Spleen (tissue), 7 donors: ENCODE data around the gene MAGEC1.

Experiments used
- POLR2A ChIP-seq, 3 donors: fragments of 450-650 bp; IDR thresholded peaks; one replicate each; pipeline ENCODE4 v1.5.1; 2017; ENCODE audit warnings: antibody characterized with exemption in 3 of 3, mild to moderate bottlenecking in 1 of 3
- POLR2AphosphoS5 ChIP-seq, 3 donors: sonication (generic); formaldehyde crosslinking; IDR thresholded peaks; one replicate each; pipeline ENCODE4 v1.5.1; 2017; ENCODE audit warnings: antibody characterized with exemption in 3 of 3
- TF ChIP-seq, protein P1 (sequence below), 11 experiments: fragments of 200-600 bp in 7 of 11; fragments of 450-650 bp in 4 of 11; sonication (generic) in 4 of 11; IDR thresholded peaks in 8 of 11; conservative IDR thresholded peaks in 3 of 11; 1 replicate in 7 of 11; 2 replicates in 4 of 11; pipeline versions ENCODE4 v1.4.0 to v1.8.0; 2016 to 2021; ENCODE audit warnings: antibody characterized with exemption in 11 of 11, inconsistent platforms in 4 of 11, mild to moderate bottlenecking in 1 of 11
- donor health status: DM: no; HTN: no; CAD: no; lungs with moderate emphysema.
- donor health status: DM: no; HTN: no; CAD: no.
- donor health status: DM: no; HTN: no; CAD: no.

DNA sequence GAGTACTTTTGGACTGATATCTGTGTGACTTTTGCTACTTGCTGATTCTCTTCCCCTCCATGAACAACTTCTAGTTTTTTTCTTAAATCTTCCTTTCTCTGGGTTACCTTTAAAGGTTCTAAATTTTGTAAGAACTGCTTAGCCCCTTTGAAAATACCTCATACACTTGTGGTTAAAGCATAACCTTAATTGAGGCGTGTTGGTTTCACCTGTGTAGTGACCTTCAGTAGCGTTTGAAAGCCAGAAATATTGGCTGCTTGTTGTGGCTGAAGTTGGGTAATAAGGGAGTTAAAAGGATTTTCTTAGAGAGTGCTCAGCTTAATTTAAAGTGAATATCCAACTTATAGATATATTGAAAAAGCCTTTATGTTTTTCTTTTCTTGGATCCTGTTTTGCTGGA lies 32.0 kb downstream of the MAGEC1 start:
- TF ChIP-seq, protein P1, sequence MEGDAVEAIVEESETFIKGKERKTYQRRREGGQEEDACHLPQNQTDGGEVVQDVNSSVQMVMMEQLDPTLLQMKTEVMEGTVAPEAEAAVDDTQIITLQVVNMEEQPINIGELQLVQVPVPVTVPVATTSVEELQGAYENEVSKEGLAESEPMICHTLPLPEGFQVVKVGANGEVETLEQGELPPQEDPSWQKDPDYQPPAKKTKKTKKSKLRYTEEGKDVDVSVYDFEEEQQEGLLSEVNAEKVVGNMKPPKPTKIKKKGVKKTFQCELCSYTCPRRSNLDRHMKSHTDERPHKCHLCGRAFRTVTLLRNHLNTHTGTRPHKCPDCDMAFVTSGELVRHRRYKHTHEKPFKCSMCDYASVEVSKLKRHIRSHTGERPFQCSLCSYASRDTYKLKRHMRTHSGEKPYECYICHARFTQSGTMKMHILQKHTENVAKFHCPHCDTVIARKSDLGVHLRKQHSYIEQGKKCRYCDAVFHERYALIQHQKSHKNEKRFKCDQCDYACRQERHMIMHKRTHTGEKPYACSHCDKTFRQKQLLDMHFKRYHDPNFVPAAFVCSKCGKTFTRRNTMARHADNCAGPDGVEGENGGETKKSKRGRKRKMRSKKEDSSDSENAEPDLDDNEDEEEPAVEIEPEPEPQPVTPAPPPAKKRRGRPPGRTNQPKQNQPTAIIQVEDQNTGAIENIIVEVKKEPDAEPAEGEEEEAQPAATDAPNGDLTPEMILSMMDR (IDR thresholded peaks at IDR 0.05 in 8 of 11, conservative IDR thresholded peaks at IDR 0.05 in 3 of 11): no peak
- TF ChIP-seq POLR2A (IDR thresholded peaks at IDR 0.05) (no peak), POLR2AphosphoS5 (IDR thresholded peaks at IDR 0.05) (no peak)
